Measurements from ENCODE around the gene TTC39B. TPM values are rescaled to one million over a fixed set of nuclear protein-coding genes. Genes with fewer than 3 reads are reported as not detected.

TTC39B gene
- total and polyA plus RNA-seq, 11 donors: 0.42 to 5.9 (median 1.2) TPM

DNA sequence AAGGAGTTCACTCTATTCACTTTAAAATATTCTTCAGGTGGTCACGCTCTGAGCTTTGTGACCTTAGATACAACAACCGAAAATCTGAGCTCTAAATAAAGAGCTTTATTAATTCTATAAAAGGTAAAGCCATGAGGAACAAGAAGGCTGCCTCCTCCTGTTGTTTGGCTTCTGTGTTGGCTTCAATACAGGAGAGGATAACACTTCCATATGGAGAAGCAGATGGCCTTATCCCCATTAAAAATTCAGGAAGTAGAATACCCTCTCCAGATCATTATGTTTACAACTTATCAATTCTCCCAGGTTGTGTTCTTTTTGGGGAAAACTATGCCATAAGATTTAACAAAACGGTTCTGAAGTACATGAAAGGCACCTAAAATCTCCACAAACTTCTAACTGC lies 128.4 kb downstream of the TTC39B start:
- DNase-seq (no peak), ATAC-seq (no peak)
- H3K27me3 ChIP-seq: no peaks in the 10 kb centered on the region
- intact Hi-C loops (cut with DNase I): no loop called here
- no peaks in the 10 kb centered on the region for H3K9me3 ChIP-seq
- H3K36me3 ChIP-seq: peaks cover 0 to 43% (median 5%) of the 10 kb centered on the region in 9 donors
- H3K27ac ChIP-seq: no peak overlapping the region
- H3K4me3 ChIP-seq: no peak overlapping the region
- no peaks in the 10 kb centered on the region for H3K4me1 ChIP-seq
- TF ChIP-seq, protein P1, sequence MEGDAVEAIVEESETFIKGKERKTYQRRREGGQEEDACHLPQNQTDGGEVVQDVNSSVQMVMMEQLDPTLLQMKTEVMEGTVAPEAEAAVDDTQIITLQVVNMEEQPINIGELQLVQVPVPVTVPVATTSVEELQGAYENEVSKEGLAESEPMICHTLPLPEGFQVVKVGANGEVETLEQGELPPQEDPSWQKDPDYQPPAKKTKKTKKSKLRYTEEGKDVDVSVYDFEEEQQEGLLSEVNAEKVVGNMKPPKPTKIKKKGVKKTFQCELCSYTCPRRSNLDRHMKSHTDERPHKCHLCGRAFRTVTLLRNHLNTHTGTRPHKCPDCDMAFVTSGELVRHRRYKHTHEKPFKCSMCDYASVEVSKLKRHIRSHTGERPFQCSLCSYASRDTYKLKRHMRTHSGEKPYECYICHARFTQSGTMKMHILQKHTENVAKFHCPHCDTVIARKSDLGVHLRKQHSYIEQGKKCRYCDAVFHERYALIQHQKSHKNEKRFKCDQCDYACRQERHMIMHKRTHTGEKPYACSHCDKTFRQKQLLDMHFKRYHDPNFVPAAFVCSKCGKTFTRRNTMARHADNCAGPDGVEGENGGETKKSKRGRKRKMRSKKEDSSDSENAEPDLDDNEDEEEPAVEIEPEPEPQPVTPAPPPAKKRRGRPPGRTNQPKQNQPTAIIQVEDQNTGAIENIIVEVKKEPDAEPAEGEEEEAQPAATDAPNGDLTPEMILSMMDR (IDR thresholded peaks at IDR 0.05): no peak
- no peak for TF ChIP-seq POLR2A (IDR thresholded peaks at IDR 0.05)
- WGBS, 4 donors: 91 to 96% (median 94%) methylated on average over 3 of the region's 3 CpGs

DNA sequence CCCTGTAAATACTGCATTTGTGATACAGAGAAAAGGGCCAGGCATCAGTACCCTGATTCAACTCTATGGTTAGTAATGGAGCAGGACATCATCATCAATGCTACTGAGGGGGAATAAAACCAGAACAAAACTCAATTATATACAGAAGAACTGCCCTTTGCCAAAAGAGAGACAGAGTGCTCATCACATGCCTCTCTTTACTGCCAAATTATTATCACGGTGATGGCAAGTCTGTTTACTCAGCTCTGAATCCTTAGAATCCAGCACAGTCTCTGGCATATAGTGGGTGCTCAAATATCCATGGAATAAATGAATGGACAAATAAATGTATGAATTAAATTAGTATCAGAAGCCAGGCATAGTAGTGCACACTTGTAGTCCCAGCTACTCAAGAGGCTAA lies 130.2 kb downstream of the TTC39B start:
- ATAC-seq (no peak), DNase-seq (no peak)
- 53 to 82% (median 58%) methylated on average over 1 of the region's 1 CpG for WGBS, 4 donors
- TF ChIP-seq, protein P1 (IDR thresholded peaks at IDR 0.05): no peak
- TF ChIP-seq POLR2A (IDR thresholded peaks at IDR 0.05): no peak
- Histone ChIP-seq H3K4me3 (no peak overlapping the region), H3K36me3 (peaks cover 0 to 40% (median 5%) of the 10 kb centered on the region in 9 donors), H3K27ac (no peak overlapping the region), H3K4me1 (no peaks in the 10 kb centered on the region), H3K27me3 (no peaks in the 10 kb centered on the region), H3K9me3 (no peaks in the 10 kb centered on the region)
- intact Hi-C loops (cut with DNase I): no loop called here

DNA sequence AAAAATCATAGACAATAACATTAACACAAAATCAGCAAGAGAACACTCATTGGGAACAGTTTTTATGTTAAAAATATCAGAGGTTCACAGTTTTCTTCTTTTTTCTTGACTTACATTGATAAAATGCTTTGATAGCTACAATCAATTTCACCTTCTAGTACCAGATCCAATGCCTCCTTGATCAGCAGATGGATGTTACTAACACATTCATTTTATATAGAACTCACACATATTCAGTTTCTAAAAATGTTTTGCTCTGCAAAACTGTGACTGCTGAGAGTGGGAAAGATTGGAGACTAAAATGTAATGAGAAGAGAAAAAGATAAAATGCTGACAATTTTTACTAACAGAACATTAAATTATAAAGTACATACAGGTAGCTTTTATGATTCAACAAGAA lies 143.1 kb downstream of the TTC39B start:
- Histone ChIP-seq H3K4me3 (no peak overlapping the region), H3K36me3 (peaks cover 0 to 2% (median 0%) of the 10 kb centered on the region in 9 donors)
- TF ChIP-seq POLR2A (IDR thresholded peaks at IDR 0.05): no peak
- TF ChIP-seq, protein P1 (IDR thresholded peaks at IDR 0.05): no peak

DNA sequence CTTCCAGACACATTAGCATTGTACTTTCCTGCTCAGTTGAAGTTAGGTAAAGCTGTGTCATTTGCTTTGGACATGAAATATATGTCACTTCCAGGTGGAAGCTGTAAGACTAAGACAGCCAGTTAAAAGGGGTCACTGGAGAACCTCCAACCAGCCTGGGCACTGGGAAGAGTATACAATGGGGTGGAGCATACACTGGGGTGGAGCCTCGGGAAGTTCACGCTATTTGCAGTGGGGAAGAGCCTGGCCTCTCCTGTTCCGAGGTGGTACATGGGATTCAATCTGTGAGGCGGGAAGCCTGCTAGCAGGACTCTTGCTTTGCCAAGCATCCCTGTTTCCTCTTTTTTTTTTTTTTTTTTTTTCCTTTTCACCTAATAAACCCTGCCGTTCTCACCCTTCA lies 145.3 kb downstream of the TTC39B start:
- Histone ChIP-seq H3K9me3 (peaks cover 0 to 6% (median 0%) of the 10 kb centered on the region in 12 donors), H3K27me3 (no peaks in the 10 kb centered on the region), H3K27ac (no peak overlapping the region), H3K4me3 (no peak overlapping the region), H3K4me1 (peaks cover 0 to 14% (median 3%) of the 10 kb centered on the region in 12 donors), H3K36me3 (no peaks in the 10 kb centered on the region)
- intact Hi-C loops (cut with DNase I): no loop called here
- TF ChIP-seq, protein P1 (IDR thresholded peaks at IDR 0.05): no peak
- TF ChIP-seq POLR2A (IDR thresholded peaks at IDR 0.05): no peak
- no peak for DNase-seq
- WGBS, 4 donors: 74 to 87% (median 81%) methylated on average over 5 of the region's 5 CpGs
- ATAC-seq: no peak

More for the DNA sequence above, 143.1 kb downstream of the TTC39B start:
- DNase-seq (no peak), ATAC-seq (no peak)
- H3K27me3 ChIP-seq: no peaks in the 10 kb centered on the region
- no peaks in the 10 kb centered on the region for H3K4me1 ChIP-seq
- H3K9me3 ChIP-seq: peaks cover 0 to 6% (median 0%) of the 10 kb centered on the region in 12 donors
- intact Hi-C loops (cut with DNase I): no loop called here
- no peak overlapping the region for H3K27ac ChIP-seq

Data from heart left ventricle (tissue), 16 donors.